IMR-90 (cell line): ENCODE measurements around the gene KLLN. TPM values are rescaled to one million over a fixed set of nuclear protein-coding genes. Genes with fewer than 3 reads are reported as not detected.

Experiments used
- ATAC-seq: fragments of 200-7000 bp; cut with Tn5 transposase; 2 replicates; pipeline ENCODE4 v1.9.1; 2020; ENCODE audit warnings: low read depth, mild to moderate bottlenecking, moderate library complexity
- BruUV-seq: library from RNA; stranded (reverse); fragments of 400-500 nt; replicated peaks from 2 replicates; lab custom pipeline; 2021; lab: Mats Ljungman, UMichigan
- CTCF ChIA-PET: fragments of 300-600 bp; formaldehyde crosslinking; extraction: SDS; loops from one replicate; lab custom pipeline; 2021; ENCODE audit warnings: antibody characterized with exemption; lab: Yijun Ruan, JAX
- POLR2A ChIA-PET: fragments of 300-600 bp; sonication (Branson Sonifier 250); formaldehyde crosslinking; loops from one replicate; lab custom pipeline; 2022; ENCODE audit warnings: antibody characterized with exemption; ENCODE audit not compliant: unreplicated experiment; lab: Charles Lee
- DNase-seq: peaks from one replicate; pipeline ENCODE4 v3.0.0; 2013
- H2AFZ ChIP-seq: replicated peaks from 2 replicates; pipeline ENCODE3; 2013; ENCODE audit warnings: low read length, mild to moderate bottlenecking; ENCODE audit not compliant: poor library complexity
- H2AK5ac ChIP-seq: 2 replicates; pipeline ENCODE4 v1.6.1; 2013; ENCODE audit warnings: low read depth, low read length, inconsistent platforms
- H2AK9ac ChIP-seq: replicated peaks from 2 replicates; pipeline ENCODE3; 2013; ENCODE audit warnings: mild to moderate bottlenecking, low read depth, low read length, moderate library complexity; ENCODE audit not compliant: poor library complexity
- H2BK120ac ChIP-seq: 2 replicates; pipeline ENCODE4 v1.6.1; 2013; ENCODE audit warnings: low read depth, low read length, inconsistent platforms
- H2BK15ac ChIP-seq: 3 replicates; pipeline ENCODE4 v1.6.1; 2013; ENCODE audit warnings: low read depth, low read length, inconsistent platforms
- H2BK20ac ChIP-seq: 2 replicates; pipeline ENCODE4 v1.6.1; 2013; ENCODE audit warnings: low read depth, mild to moderate bottlenecking, inconsistent platforms, low read length, moderate library complexity
- H2BK5ac ChIP-seq: 2 replicates; pipeline ENCODE4 v1.6.1; 2013; ENCODE audit warnings: mild to moderate bottlenecking, low read depth, low read length, inconsistent platforms; ENCODE audit not compliant: poor library complexity, severe bottlenecking
- H3K14ac ChIP-seq: replicated peaks from 2 replicates; pipeline ENCODE4 v1.6.1; 2013; ENCODE audit warnings: low read depth, low read length, inconsistent platforms
- H3K18ac ChIP-seq: 2 replicates; pipeline ENCODE4 v1.6.1; 2013; ENCODE audit warnings: low read depth, low read length, control low read depth
- H3K23ac ChIP-seq: 2 replicates; pipeline ENCODE4 v1.6.1; 2013; ENCODE audit warnings: low read depth, low read length, inconsistent platforms
- H3K27ac ChIP-seq: 2 replicates; pipeline ENCODE4 v1.5.1; 2013; ENCODE audit warnings: mild to moderate bottlenecking, control low read depth, low read length; ENCODE audit not compliant: insufficient read depth
- H3K27me3 ChIP-seq: 2 replicates; pipeline ENCODE4 v1.6.1; 2013; ENCODE audit warnings: low read length; ENCODE audit not compliant: control insufficient read depth, insufficient read depth
- H3K36me3 ChIP-seq: 2 replicates; pipeline ENCODE4 v1.6.1; 2013; ENCODE audit warnings: low read length, mixed read lengths; ENCODE audit not compliant: control insufficient read depth, insufficient read depth
- H3K4ac ChIP-seq: 2 replicates; pipeline ENCODE4 v1.6.1; 2013; ENCODE audit warnings: low read depth, low read length, inconsistent platforms
- H3K4me1 ChIP-seq: 2 replicates; pipeline ENCODE4 v1.6.1; 2013; ENCODE audit warnings: low read length, mixed read lengths; ENCODE audit not compliant: control insufficient read depth, insufficient read depth
- H3K4me2 ChIP-seq: 2 replicates; pipeline ENCODE4 v1.6.1; 2013; ENCODE audit warnings: low read depth, mild to moderate bottlenecking, control low read depth, low read length, moderate library complexity
- H3K4me3 ChIP-seq: 2 replicates; pipeline ENCODE4 v1.5.1; 2013; ENCODE audit warnings: low read depth, mild to moderate bottlenecking, control low read depth, low read length, moderate library complexity; ENCODE audit not compliant: insufficient read depth
- H3K56ac ChIP-seq: 2 replicates; pipeline ENCODE4 v1.6.1; 2013; ENCODE audit warnings: low read length, inconsistent platforms; ENCODE audit not compliant: insufficient read depth; ENCODE audit errors: extremely low read depth
- H3K79me1 ChIP-seq, 2 experiments: 2 replicates each; pipeline ENCODE4 v1.6.1; 2013; ENCODE audit warnings: low read length in 2 of 2, inconsistent platforms in 1 of 2, low read depth in 1 of 2
- H3K9ac ChIP-seq: 2 replicates; pipeline ENCODE4 v1.6.1; 2013; ENCODE audit warnings: low read depth, low read length, control low read depth
- H3K9me1 ChIP-seq: 2 replicates; pipeline ENCODE4 v1.6.1; 2013; ENCODE audit warnings: low read length, inconsistent platforms; ENCODE audit not compliant: insufficient read depth
- H3K9me3 ChIP-seq: 2 replicates; pipeline ENCODE4 v1.6.1; 2013; ENCODE audit warnings: low read length; ENCODE audit not compliant: control insufficient read depth, insufficient read depth
- H4K20me1 ChIP-seq: 2 replicates; pipeline ENCODE4 v1.6.1; 2013; ENCODE audit warnings: low read length, inconsistent platforms; ENCODE audit not compliant: insufficient read depth
- H4K5ac ChIP-seq: 2 replicates; pipeline ENCODE4 v1.6.1; 2013; ENCODE audit warnings: mild to moderate bottlenecking, low read depth, low read length, control low read depth
- H4K8ac ChIP-seq, 2 experiments: 2 replicates each; pipeline ENCODE4 v1.6.1; 2013; ENCODE audit warnings: low read depth in 2 of 2, low read length in 2 of 2, control low read depth in 1 of 2, inconsistent platforms in 1 of 2
- H4K91ac ChIP-seq: 2 replicates; pipeline ENCODE4 v1.6.1; 2013; ENCODE audit warnings: low read depth, low read length, inconsistent platforms; ENCODE audit not compliant: insufficient read depth
- BHLHE40 ChIP-seq: fragments of 150-350 bp; IDR thresholded peaks from 2 replicates; pipeline ENCODE4 v1.6.1; 2016; ENCODE audit warnings: mild to moderate bottlenecking, low read depth, low read length
- CEBPB ChIP-seq: IDR thresholded peaks from 2 replicates; pipeline ENCODE4 v1.6.1; 2012; ENCODE audit warnings: low read depth, low read length, improper control_type of control experiment
- CHD1 ChIP-seq: IDR thresholded peaks from 2 replicates; pipeline ENCODE4 v1.6.1; 2012; ENCODE audit warnings: low read depth, low read length, improper control_type of control experiment
- CTCF ChIP-seq: conservative IDR thresholded peaks from 2 replicates; pipeline ENCODE4 v1.5.1; 2012; ENCODE audit warnings: mild to moderate bottlenecking, low read depth, low read length, improper control_type of control experiment
- FOS ChIP-seq: fragments of 150-350 bp; IDR thresholded peaks from 2 replicates; pipeline ENCODE4 v1.6.1; 2016; ENCODE audit warnings: low read depth, low read length
- MAFK ChIP-seq: IDR thresholded peaks from 2 replicates; pipeline ENCODE4 v1.6.1; 2012; ENCODE audit warnings: low read depth, low read length, improper control_type of control experiment
- MAZ ChIP-seq: IDR thresholded peaks from 2 replicates; pipeline ENCODE4 v1.6.1; 2012; ENCODE audit warnings: low read depth, mild to moderate bottlenecking, low read length, improper control_type of control experiment, moderate library complexity, borderline replicate concordance
- MXI1 ChIP-seq: IDR thresholded peaks from 2 replicates; pipeline ENCODE4 v1.6.1; 2012; ENCODE audit warnings: low read depth, mild to moderate bottlenecking, low read length, moderate library complexity, borderline replicate concordance
- SMC3 ChIP-seq: fragments of 150-350 bp; IDR thresholded peaks from 2 replicates; pipeline ENCODE4 v1.6.1; 2016; ENCODE audit warnings: low read depth, mild to moderate bottlenecking, antibody characterized with exemption, low read length, moderate library complexity
- USF2 ChIP-seq: fragments of 150-350 bp; IDR thresholded peaks from 2 replicates; pipeline ENCODE4 v1.6.1; 2017; ENCODE audit warnings: mild to moderate bottlenecking, antibody characterized with exemption, low read length, low read depth
- WGBS, 2 experiments: methylation state at CpG; one replicate each; pipeline versions ENCODE4 v1.1.5 to v1.1.7; 2013; ENCODE audit warnings: missing lambda C conversion rate in 2 of 2; ENCODE audit not compliant: insufficient read length in 1 of 2; ENCODE audit errors: extremely low coverage in 2 of 2; 5-methylcytosine and 5-hydroxymethylcytosine counted together
- dilution Hi-C: fragments of 300-500 bp; cut with HindIII; formaldehyde crosslinking; loops from one replicate; pipeline ENCODE4 v1.14.3; 2018; ENCODE audit warnings: low sequenced_read_pairs; ENCODE audit not compliant: unreplicated experiment
- in situ Hi-C: fragments of 300-500 bp; cut with MboI; formaldehyde crosslinking; loops from 3 replicates; pipeline ENCODE4 v1.14.3; 2019; ENCODE audit warnings: low sequenced_read_pairs, inconsistent platforms, mixed read lengths
- intact Hi-C: fragments of 100-400 bp; cut with micrococcal nuclease; formaldehyde crosslinking; loops from 2 replicates; pipeline ENCODE4 v1.10.0; 2022
- polyA plus RNA-seq, 3 experiments: library from polyadenylated mRNA; depleted of rRNA; stranded (reverse); fragments of >200 nt; gene quantifications; 2 replicates each; pipeline ENCODE4 v1.2.3, GENCODE V29; 2012; ENCODE audit warnings: low replicate concordance in 1 of 3
- total RNA-seq: library from RNA; depleted of rRNA; stranded (reverse); fragments of >200 nt; gene quantifications from 2 replicates; pipeline ENCODE4 v1.2.3, GENCODE V29; 2012

The KLLN gene
- total and polyA plus RNA-seq, 2 of the 4 experiments (the other 2 are of a cell fraction): 0.36 TPM

- TF ChIP-seq SMC3: no peak
Observed at GRCh38 chr10:87862679-87863052, 667 bp downstream of the KLLN start (continued).

- in situ Hi-C loops: loop anchor here (5.0 kb wide), 1 partner anchor 525 kb away; no protein-coding TSS in a partner anchor
- CTCF ChIA-PET: interaction anchor here (0.6 to 1.3 kb wide), 2 partner anchors 86 to 528 kb away, joined by 4 read pairs; no protein-coding TSS in a partner anchor
- TF ChIP-seq SMC3: no peak
- TF ChIP-seq FOS: 0 out of 2 replicates have a peak, but pooled peaks have one; percentile 29
- no peak for TF ChIP-seq CEBPB
- peak; percentile 96 for TF ChIP-seq BHLHE40
- no peak for TF ChIP-seq MAFK
- no peak for TF ChIP-seq CTCF
- TF ChIP-seq MXI1: no peak
- no peak for TF ChIP-seq CHD1
- peak; percentile 93 for TF ChIP-seq MAZ
- TF ChIP-seq USF2: peak; percentile 91
Observed at GRCh38 chr10:87861953-87862678, 1.2 kb downstream of the KLLN start.

More at GRCh38 chr10:87861953-87862678, 1.2 kb downstream of the KLLN start:
- Histone ChIP-seq H4K8ac (peak overlapping the region; percentile 65 to 90), H4K20me1 (peaks cover 27% of the 10 kb centered on the region; the same call in 1 of the 2 replicates), H3K9me1 (no peaks in the 10 kb centered on the region), H3K79me1 (peaks cover 0 to 6% of the 10 kb centered on the region in 2 experiments; a peak in 1 of 4 replicates), H2AK9ac (peak overlapping the region; percentile 95), H3K4me1 (no peaks in the 10 kb centered on the region), H2AK5ac (peak overlapping the region; percentile 46; the same call in 1 of the 2 replicates), H4K5ac (peak overlapping the region; percentile 21), H2BK15ac (peak overlapping the region; percentile 48; the same call in 1 of the 3 replicates), H3K4me3 (peak overlapping the region; percentile 73), H3K14ac (peak overlapping the region; percentile 91), H4K91ac (peak overlapping the region; percentile 88), H2BK120ac (peak overlapping the region; percentile 62), H2BK20ac (peak overlapping the region; percentile 59; the same call in 1 of the 2 replicates), H3K56ac (peak overlapping the region; percentile 50), H3K27ac (peak overlapping the region; percentile 76), H3K27me3 (no peaks in the 10 kb centered on the region), H3K9me3 (no peaks in the 10 kb centered on the region), H2AFZ (peak overlapping the region; percentile 99), H3K36me3 (no peaks in the 10 kb centered on the region), H2BK5ac (peak overlapping the region; percentile 71), H3K18ac (peak overlapping the region; percentile 44), H3K9ac (peak overlapping the region; percentile 71), H3K4me2 (peak overlapping the region; percentile 97), H3K4ac (peak overlapping the region; percentile 85), H3K23ac (peak overlapping the region; percentile 94; the same call in 1 of the 2 replicates)
- 1% methylated on average over 21 of the region's 57 CpGs; no CpG with 5 or more reads in 1 of the 2 experiments for WGBS, 2 experiments
- ATAC-seq (peak; percentile 72), DNase-seq (peak; percentile 98)
- dilution Hi-C loops: no loop called here
- POLR2A ChIA-PET: interaction anchor here (0.6 to 1.2 kb wide), 4 partner anchors 10 to 527 kb away, joined by 3 to 4 read pairs (median 4); no protein-coding TSS in a partner anchor
- BruUV-seq: no TSS peak
- intact Hi-C loops: loop anchor here (1.0 to 10.0 kb wide), 9 partner anchors 75 to 691 kb away; no protein-coding TSS in a partner anchor
